ENCODE measurements around the gene VENTX.
"Not testable (repeated sequence)": the region's sequence is repeated elsewhere in the genome, so short reads cannot be mapped to it uniquely, and the experiment has no call there.

The VENTX gene

DNA sequence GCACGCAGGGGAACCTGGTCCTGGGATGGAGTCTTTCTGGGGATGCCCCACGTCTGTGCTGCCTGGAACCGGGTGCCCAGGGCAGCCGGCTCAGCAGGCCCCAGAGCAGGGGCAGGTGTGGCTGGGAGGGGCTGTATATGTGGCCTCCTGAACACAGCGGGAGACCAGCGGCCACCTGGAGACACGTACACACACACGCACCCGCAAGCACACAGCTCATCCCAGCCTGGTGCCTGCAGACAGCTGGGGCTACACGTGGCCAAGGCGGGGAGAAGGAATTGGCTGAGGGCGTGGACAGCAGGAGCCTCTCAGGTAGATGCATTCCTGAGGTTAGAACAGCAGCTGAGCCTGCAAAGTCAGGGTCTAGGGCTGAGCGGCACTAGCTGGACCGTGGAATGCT, 25.0 kb downstream of the VENTX start:
- DNase-seq (ENCODE audit: low read depth): no peak
- H3K4me3 ChIP-seq (ENCODE audit: low read depth, low read length): no peak overlapping the region

DNA sequence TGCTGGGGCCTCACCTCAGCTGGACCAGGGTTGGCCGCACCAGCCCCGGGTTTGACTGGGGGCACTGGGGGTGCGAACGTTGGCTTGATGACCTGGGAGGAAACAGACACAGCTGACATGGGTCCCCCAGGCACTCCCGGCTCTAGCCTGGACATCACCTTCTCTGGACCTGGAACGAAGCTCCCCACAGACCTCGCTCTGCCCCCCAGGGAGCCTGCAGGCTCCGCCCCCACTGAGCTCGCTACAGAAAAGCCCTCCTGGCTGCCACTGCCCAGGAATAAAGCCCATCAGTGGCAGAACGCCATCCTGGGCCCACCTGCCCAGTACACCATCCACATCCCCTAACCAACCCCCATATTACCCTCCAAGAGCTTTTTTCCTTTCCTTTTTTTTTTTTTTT, 26.0 kb downstream of the VENTX start:
- no peak overlapping the region for H3K4me3 ChIP-seq (ENCODE audit: low read depth, low read length)
- no peak for DNase-seq (ENCODE audit: low read depth)
- TF ChIP-seq, protein P1, sequence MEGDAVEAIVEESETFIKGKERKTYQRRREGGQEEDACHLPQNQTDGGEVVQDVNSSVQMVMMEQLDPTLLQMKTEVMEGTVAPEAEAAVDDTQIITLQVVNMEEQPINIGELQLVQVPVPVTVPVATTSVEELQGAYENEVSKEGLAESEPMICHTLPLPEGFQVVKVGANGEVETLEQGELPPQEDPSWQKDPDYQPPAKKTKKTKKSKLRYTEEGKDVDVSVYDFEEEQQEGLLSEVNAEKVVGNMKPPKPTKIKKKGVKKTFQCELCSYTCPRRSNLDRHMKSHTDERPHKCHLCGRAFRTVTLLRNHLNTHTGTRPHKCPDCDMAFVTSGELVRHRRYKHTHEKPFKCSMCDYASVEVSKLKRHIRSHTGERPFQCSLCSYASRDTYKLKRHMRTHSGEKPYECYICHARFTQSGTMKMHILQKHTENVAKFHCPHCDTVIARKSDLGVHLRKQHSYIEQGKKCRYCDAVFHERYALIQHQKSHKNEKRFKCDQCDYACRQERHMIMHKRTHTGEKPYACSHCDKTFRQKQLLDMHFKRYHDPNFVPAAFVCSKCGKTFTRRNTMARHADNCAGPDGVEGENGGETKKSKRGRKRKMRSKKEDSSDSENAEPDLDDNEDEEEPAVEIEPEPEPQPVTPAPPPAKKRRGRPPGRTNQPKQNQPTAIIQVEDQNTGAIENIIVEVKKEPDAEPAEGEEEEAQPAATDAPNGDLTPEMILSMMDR (conservative IDR thresholded peaks at IDR 0.05; ENCODE audit: low read depth, low read length): no peak

More for the DNA sequence above, 25.0 kb downstream of the VENTX start:
- TF ChIP-seq, protein P1 (conservative IDR thresholded peaks at IDR 0.05; ENCODE audit: low read depth, low read length): no peak

DNA sequence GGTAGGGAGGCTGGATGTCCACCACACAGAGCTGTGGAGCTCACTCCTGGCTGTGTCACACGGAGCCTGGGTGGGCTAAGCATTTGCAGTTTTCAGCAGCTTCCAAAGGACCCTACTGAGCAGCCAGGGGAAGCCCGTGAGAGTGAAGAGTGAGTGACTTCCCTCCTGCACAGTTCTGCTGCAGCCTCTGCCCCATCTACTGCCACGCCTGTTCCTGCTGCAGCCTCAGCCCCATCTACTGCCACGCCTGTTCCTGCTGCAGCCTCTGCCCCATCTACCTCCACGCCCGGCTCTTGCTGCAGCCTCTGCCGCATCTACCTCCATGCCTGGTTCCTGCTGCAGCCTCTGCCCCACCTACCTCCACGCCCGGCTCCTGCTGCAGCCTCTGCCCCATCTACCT, 26.8 kb downstream of the VENTX start:
- TF ChIP-seq, protein P1 (conservative IDR thresholded peaks at IDR 0.05; ENCODE audit: low read depth, low read length): no peak
- no peak overlapping the region for H3K4me3 ChIP-seq (ENCODE audit: low read depth, low read length)
- DNase-seq (ENCODE audit: low read depth): no peak

DNA sequence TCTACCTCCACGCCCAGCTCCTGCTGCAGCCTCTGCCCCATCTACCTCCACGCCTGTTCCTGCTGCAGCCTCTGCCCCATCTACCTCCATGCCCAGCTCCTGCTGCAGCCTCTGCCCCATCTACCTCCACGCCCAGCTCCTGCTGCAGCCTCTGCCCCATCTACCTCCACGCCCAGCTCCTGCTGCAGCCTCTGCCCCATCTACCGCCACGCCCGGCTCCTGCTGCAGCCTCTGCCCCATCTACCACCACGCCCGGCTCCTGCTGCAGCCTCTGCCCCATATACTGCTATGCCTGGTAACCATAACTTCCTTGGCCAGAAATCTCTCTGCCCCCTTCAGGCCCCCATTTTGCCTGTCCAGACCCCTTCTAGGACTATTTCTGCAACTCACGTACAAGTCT, 27.4 kb downstream of the VENTX start:
- DNase-seq (ENCODE audit: low read depth); H3K4me3 ChIP-seq (ENCODE audit: low read depth, low read length): not testable (repeated sequence)

DNA sequence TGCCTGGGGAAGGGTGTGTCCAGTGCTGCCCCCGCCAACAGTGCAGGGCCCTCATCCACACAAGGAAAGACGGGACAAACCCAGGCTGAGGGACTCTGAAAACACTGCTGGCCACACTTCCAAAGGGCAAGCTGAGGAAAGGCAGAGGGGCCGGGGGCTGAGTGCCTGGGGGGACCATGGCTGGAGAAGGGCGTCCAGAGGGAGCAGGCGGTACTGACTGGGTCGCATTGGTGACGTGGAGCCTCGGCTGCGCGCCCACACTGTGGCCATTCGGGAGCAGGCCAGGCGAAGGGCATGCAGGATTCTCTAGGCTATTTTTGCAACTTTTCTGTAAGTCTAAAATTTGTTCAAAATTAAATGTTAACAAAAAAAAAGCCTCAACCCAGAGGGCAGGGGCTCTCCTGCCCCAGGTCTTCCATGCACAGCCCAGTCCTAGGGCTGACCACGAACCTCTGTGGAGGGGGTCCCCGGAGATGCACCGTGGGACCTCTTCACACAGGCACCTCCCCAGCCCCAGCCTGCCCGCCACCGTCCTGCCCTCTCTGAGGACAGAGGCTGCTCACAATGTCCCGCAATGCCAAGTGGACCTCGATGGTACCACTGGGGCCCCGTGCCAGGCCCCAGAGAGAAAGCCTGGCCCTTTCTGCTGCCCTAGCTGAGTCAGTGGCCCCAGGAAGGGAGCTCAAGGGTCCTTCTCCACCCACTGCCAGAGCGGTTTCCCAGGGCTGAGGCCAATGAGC, 28.6 kb downstream of the VENTX start:
- TF ChIP-seq, protein P1 (conservative IDR thresholded peaks at IDR 0.05; ENCODE audit: low read depth, low read length): no peak
- no peak for DNase-seq (ENCODE audit: low read depth)
- H3K4me3 ChIP-seq (ENCODE audit: low read depth, low read length): no peak overlapping the region

DNA sequence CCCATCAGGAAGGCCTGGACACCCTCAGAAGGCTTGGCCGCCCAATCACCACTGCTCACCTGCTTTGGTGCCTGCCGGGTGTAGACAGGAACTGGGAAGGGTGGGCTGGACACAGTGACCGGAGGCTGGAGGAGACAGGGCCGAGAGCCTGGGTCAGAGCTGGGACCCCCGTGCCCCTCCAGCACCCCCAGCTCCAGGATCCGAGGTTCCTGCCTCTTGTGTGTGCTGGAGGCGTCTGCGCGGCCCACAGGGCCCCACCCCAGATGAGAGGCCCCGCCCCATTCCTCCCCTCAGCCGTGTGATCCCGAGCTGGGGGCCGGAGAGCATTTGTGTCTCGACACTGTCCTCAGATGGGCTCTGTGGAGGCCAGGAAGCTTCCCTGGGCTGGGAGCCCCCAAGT, 29.6 kb downstream of the VENTX start:
- no peak overlapping the region for H3K4me3 ChIP-seq (ENCODE audit: low read depth, low read length)
- no peak for DNase-seq (ENCODE audit: low read depth)
- TF ChIP-seq, protein P1 (conservative IDR thresholded peaks at IDR 0.05; ENCODE audit: low read depth, low read length): no peak

DNA sequence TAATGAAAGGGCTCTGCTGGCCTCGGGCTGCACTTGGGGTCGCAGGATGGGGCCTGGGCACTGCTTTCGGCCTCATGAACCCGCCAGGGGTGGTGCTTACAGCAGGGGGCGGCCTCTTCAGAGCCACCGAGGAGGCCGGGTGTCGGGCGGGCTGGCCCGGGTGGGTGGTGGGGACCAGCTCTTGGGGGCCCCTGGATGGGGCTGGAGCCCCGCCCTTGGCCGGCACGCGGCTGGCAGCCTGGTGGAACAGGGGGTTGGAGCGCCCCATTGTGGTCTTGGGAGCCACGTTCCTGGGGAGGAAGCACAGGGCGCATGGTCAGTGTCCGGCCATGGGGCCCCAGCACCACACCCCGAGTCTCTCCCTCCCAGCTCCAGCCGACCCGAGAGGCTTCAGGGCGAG, 30.2 kb downstream of the VENTX start:
- DNase-seq (ENCODE audit: low read depth): no peak
- H3K4me3 ChIP-seq (ENCODE audit: low read depth, low read length): no peak overlapping the region
- TF ChIP-seq, protein P1 (conservative IDR thresholded peaks at IDR 0.05; ENCODE audit: low read depth, low read length): no peak

Data from choroid plexus epithelial cell (primary cell).